Colonic mucosa (tissue), 4 donors: ENCODE results near the gene DLX2. TPM values are rescaled to one million over a fixed set of nuclear protein-coding genes. Genes with fewer than 3 reads are reported as not detected.

Experiments
- DNase-seq: peaks from one replicate; pipeline ENCODE4 v3.0.0-alpha.2; 2020
- H3K27ac ChIP-seq: fragments of 200-600 bp; one replicate; pipeline ENCODE4 v1.8.0; 2021
- H3K27me3 ChIP-seq: fragments of 200-600 bp; one replicate; pipeline ENCODE4 v1.8.0; 2021
- H3K36me3 ChIP-seq: fragments of 200-600 bp; one replicate; pipeline ENCODE4 v1.8.0; 2021
- H3K4me1 ChIP-seq: fragments of 200-600 bp; one replicate; pipeline ENCODE4 v1.8.0; 2021; ENCODE audit warnings: mild to moderate bottlenecking
- H3K4me3 ChIP-seq: fragments of 200-600 bp; one replicate; pipeline ENCODE4 v1.8.0; 2021
- H3K9ac ChIP-seq, 2 donors: one replicate each; pipeline ENCODE4 v1.7.0; 2013; ENCODE audit warnings: control low read depth in 2 of 2, low read depth in 2 of 2, low read length in 2 of 2
- H3K9me3 ChIP-seq: fragments of 200-600 bp; one replicate; pipeline ENCODE4 v1.8.0; 2021
- intact Hi-C: fragments of 100-400 bp; cut with DNase I; formaldehyde crosslinking; loops from one replicate; pipeline ENCODE4 v1.14.1; 2022
- total RNA-seq, 2 donors: library from RNA; stranded (reverse); fragmentation: NEBNext Ultra II Directional in 1 of 2; extraction: Animal tissue kit (Norgen Biotek cat#: 25700) in 1 of 2; gene quantifications; one replicate each; pipeline ENCODE4 v1.2.1, GENCODE V29; 2021
- TF ChIP-seq, protein P1 (sequence below): fragments of 200-600 bp; IDR thresholded peaks from one replicate; pipeline ENCODE4 v1.8.0; 2022; ENCODE audit warnings: antibody characterized with exemption, mild to moderate bottlenecking
- donor health status: healthy.
- donor health status: DM: no; HTN: no; CAD: no.
- donor health status: DM: no; HTN: no; CAD: no.

Gene DLX2
- total RNA-seq, 2 donors from 2014 or later, result not detected

DNA sequence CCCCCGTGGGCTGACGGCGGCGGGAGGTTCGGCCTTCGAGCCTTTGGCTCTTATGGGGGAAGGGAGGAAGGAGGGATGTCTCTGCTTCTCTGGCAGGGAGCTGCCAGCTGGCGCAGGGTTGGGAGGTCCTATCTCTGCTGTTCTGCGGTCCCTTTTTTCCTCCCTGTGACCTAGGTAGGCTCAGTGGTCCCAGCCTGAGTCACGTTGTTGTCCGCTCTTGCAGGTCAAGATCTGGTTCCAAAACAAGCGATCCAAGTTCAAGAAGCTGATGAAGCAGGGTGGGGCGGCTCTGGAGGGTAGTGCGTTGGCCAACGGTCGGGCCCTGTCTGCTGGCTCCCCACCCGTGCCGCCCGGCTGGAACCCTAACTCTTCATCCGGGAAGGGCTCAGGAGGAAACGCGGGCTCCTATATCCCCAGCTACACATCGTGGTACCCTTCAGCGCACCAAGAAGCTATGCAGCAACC is 14.9 kb downstream of the DLX2 start:
- intact Hi-C loops, result no loop called here
- H3K4me1 ChIP-seq, result peaks cover 24% of the 10 kb centered on the region
- H3K27ac ChIP-seq, result no peak overlapping the region
- H3K9ac ChIP-seq, result no peak overlapping the region
- peaks cover 100% of the 10 kb centered on the region for H3K27me3 ChIP-seq
- no peak overlapping the region for H3K4me3 ChIP-seq
- no peaks in the 10 kb centered on the region for H3K9me3 ChIP-seq
- peak; percentile 14 for DNase-seq
- no peaks in the 10 kb centered on the region for H3K36me3 ChIP-seq
- TF ChIP-seq, protein P1, sequence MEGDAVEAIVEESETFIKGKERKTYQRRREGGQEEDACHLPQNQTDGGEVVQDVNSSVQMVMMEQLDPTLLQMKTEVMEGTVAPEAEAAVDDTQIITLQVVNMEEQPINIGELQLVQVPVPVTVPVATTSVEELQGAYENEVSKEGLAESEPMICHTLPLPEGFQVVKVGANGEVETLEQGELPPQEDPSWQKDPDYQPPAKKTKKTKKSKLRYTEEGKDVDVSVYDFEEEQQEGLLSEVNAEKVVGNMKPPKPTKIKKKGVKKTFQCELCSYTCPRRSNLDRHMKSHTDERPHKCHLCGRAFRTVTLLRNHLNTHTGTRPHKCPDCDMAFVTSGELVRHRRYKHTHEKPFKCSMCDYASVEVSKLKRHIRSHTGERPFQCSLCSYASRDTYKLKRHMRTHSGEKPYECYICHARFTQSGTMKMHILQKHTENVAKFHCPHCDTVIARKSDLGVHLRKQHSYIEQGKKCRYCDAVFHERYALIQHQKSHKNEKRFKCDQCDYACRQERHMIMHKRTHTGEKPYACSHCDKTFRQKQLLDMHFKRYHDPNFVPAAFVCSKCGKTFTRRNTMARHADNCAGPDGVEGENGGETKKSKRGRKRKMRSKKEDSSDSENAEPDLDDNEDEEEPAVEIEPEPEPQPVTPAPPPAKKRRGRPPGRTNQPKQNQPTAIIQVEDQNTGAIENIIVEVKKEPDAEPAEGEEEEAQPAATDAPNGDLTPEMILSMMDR, result no peak

DNA sequence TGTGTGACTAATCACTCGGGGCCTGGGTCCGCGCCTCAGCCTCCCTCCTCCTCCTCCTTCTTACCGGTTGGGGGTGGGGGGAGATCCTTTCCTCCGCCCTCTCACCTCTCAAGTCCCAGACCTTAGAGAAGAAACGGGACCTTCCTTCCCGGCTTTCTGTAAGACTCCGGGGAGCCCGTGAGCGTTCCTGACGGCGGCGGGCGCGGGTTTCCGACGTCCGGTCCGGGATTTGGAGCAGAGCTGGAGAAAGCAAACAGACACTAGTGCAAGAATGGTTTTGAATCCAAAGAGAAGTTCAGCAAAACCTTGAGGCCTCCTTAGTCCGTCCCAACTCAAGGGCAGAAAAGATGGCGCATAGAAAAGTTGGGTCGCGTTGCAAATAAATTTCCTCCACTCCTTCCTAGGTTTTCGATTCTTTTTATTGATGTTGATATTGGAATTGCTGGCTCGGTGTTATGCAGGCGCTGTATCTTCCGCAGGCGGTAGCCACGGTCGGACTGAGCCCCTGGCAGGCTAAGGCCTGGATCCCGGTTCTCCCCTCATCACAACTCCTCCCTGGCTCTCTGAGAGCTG is 15.4 kb downstream of the DLX2 start:
- H3K9ac ChIP-seq, result no peak overlapping the region
- peaks cover 100% of the 10 kb centered on the region for H3K27me3 ChIP-seq
- intact Hi-C loops, result no loop called here
- no peaks in the 10 kb centered on the region for H3K36me3 ChIP-seq
- H3K27ac ChIP-seq, result no peak overlapping the region
- no peak overlapping the region for H3K4me3 ChIP-seq
- TF ChIP-seq, protein P1, result no peak
- H3K9me3 ChIP-seq, result no peaks in the 10 kb centered on the region
- DNase-seq, result peak; percentile 16
- peaks cover 24% of the 10 kb centered on the region for H3K4me1 ChIP-seq

DNA sequence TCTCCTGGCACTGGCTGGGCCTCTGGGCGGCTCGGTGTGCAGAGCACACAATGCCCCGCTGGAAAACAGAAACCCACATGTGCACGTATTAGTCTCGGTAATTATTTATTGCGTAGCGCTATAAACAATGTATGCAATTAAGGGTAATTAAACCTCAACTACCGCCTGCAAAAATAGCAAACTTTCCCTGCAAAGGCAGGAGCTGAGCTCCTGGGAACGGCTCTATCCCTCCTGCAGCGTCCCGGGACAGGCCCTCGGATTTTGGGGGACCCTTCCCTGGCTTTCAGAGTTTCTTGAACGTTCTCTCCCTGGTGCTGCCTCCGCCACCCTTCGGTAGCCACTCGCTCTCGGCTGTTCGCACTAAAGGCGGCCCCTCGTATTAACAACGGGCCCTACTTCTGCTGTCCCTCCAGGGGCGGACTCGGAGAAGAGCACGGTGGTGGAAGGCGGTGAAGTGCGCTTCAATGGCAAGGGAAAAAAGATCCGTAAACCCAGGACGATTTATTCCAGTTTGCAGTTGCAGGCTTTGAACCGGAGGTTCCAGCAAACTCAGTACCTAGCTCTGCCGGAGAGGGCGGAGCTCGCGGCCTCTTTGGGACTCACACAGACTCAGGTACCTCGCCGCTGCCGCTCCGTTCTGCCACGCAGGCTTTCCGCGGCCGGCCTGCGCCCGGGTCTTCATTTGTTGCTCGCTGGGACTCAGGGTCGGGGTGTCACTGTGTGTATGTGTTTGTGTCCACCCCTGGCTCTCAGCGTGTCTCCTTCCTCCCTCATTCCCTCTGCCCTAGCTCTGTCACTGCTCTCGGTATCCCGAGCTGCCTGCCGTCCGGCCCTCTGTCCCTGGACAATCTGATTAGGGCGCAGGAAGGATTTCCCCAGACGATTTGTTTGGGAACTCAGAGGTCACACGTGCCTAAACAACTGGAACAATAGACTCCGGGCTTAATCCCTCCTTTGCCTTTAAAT is 16.2 kb downstream of the DLX2 start:
- Histone ChIP-seq H3K4me3 (no peak overlapping the region), H3K36me3 (no peaks in the 10 kb centered on the region), H3K27ac (no peak overlapping the region), H3K9ac (no peak overlapping the region), H3K9me3 (no peaks in the 10 kb centered on the region), H3K27me3 (peaks cover 100% of the 10 kb centered on the region), H3K4me1 (peaks cover 24% of the 10 kb centered on the region)
- TF ChIP-seq, protein P1, result no peak
- intact Hi-C loops, result no loop called here
- peak; percentile 60 for DNase-seq

DNA sequence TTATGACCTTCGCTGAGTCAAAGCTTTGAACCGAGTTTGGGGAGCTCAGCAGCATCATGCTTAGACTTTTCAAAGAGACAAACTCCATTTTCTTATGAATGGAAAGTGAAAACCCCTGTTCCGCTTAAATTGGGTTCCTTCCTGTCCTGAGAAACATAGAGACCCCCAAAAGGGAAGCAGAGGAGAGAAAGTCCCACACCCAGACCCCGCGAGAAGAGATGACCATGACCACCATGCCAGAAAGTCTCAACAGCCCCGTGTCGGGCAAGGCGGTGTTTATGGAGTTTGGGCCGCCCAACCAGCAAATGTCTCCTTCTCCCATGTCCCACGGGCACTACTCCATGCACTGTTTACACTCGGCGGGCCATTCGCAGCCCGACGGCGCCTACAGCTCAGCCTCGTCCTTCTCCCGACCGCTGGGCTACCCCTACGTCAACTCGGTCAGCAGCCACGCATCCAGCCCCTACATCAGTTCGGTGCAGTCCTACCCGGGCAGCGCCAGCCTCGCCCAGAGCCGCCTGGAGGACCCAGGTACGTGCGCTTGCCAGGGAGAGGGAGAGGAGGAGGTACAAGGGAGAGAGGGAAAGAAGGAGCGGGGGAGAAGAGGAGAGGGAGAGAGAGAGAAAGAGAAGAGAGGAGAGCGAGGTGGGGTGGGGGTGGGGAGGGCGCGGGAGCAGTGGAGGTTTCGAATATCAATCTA is 17.1 kb downstream of the DLX2 start, which contains the start of gene DLX1:
DLX1 (plus strand) TSS at position 48 of the 700 bp plus-strand sequence; CDS start at position 219, 171 bp downstream.
- Histone ChIP-seq H3K4me1 (peaks cover 24% of the 10 kb centered on the region), H3K9ac (peak within 1 kb of the TSS in 1 of 2 donors; percentile 34), H3K9me3 (no peaks in the 10 kb centered on the region), H3K27me3 (peaks cover 100% of the 10 kb centered on the region), H3K36me3 (no peaks in the 10 kb centered on the region), H3K27ac (no peak within 1 kb of the TSS), H3K4me3 (peak within 1 kb of the TSS; percentile 44)
- TF ChIP-seq, protein P1, result no peak
- DNase-seq, result peak; percentile 19
- intact Hi-C loops, result no loop called here
